ENCODE data around the gene COLEC12. TPM values are rescaled to one million over a fixed set of nuclear protein-coding genes. Genes with fewer than 3 reads are reported as not detected.

Gene COLEC12
- total RNA-seq, 1 experiment from 2014 or later: not detected

- no peak overlapping the region for H3K27ac ChIP-seq (ENCODE audit: low read depth, low read length)
- ATAC-seq: no peak
- H4K20me1 ChIP-seq (ENCODE audit: insufficient read depth): no peaks in the 10 kb centered on the region
- no peaks in the 10 kb centered on the region for H3K36me3 ChIP-seq (ENCODE audit: control insufficient read depth in 1 of 2, insufficient read depth in 2 of 2, low read length in 2 of 2)
- RAD21 ChIA-PET (ENCODE audit: low non-redundant PET in 1 of 2, low total read pairs in 2 of 2, uncharacterized antibody in 2 of 2, unreplicated experiment in 2 of 2): no interaction called here
- peaks cover 0 to 5% of the 10 kb centered on the region in 2 experiments; a peak in 1 of 4 replicates for H3K4me1 ChIP-seq (ENCODE audit: control insufficient read depth in 1 of 2, insufficient read depth in 2 of 2, low read length in 2 of 2)
- H3K79me2 ChIP-seq (ENCODE audit: insufficient read depth, low read length): no peaks in the 10 kb centered on the region
- no peak overlapping the region for H3K9ac ChIP-seq (ENCODE audit: low read length)
- TF ChIP-seq ZNF274 (IDR thresholded peaks at IDR 0.05; ENCODE audit: low read depth, low read length) (no peak), MAX (IDR thresholded peaks at IDR 0.05) (no peak), ZBTB33 (IDR thresholded peaks at IDR 0.05; ENCODE audit: extremely low read depth, insufficient replicate concordance, low read length) (no peak), RAD21 (IDR thresholded peaks at IDR 0.05; ENCODE audit: low read depth) (no peak), EGR1 (IDR thresholded peaks at IDR 0.05; ENCODE audit: low read depth) (no peak), TCF7L2 (IDR thresholded peaks at IDR 0.05; ENCODE audit: borderline replicate concordance, extremely low read depth, insufficient read depth, insufficient read length) (no peak), SIN3A (IDR thresholded peaks at IDR 0.05; ENCODE audit: low read depth) (no peak), ZFX (IDR thresholded peaks at IDR 0.05) (no peak)
- no TSS peak for BruUV-seq (replicated peaks)
- H3K9me3 ChIP-seq (ENCODE audit: control insufficient read depth in 1 of 2, insufficient read depth in 1 of 2, low read depth in 1 of 2, low read length in 2 of 2): no peaks in the 10 kb centered on the region
- H3K9me2 ChIP-seq (ENCODE audit: insufficient read depth): no peaks in the 10 kb centered on the region
- CTCF ChIA-PET: no interaction called here
- no peak for DNase-seq (ENCODE audit: low read depth, low spot score)
- H3K27me3 ChIP-seq (ENCODE audit: insufficient read depth, low read length): no peaks in the 10 kb centered on the region
- no peak overlapping the region for H3K4me3 ChIP-seq (replicated peaks in 1 of 2; ENCODE audit: low read depth in 1 of 2, low read length in 2 of 2)
- H2AFZ ChIP-seq (ENCODE audit: low read depth, low read length, poor library complexity, severe bottlenecking): no peak overlapping the region
- POLR2A ChIA-PET: no interaction called here
- H3K4me2 ChIP-seq (ENCODE audit: low read length): 0 out of 2 replicates have a peak overlapping the region, but pooled peaks have one; percentile 12
- intact Hi-C loops (cut with micrococcal nuclease): no loop called here
These were observed 31.5 kb upstream of the COLEC12 start for GRCh38 chr18:532018-532417.

GRCh38 chr18:527146-527545 is 26.6 kb upstream of the COLEC12 start:
- H3K27ac ChIP-seq (ENCODE audit: low read depth, low read length): no peak overlapping the region
- no peaks in the 10 kb centered on the region for H3K36me3 ChIP-seq (ENCODE audit: control insufficient read depth in 1 of 2, insufficient read depth in 2 of 2, low read length in 2 of 2)
- CTCF ChIA-PET: no interaction called here
- no peaks in the 10 kb centered on the region for H4K20me1 ChIP-seq (ENCODE audit: insufficient read depth)
- no peaks in the 10 kb centered on the region for H3K9me2 ChIP-seq (ENCODE audit: insufficient read depth)
- RAD21 ChIA-PET (ENCODE audit: low non-redundant PET in 1 of 2, low total read pairs in 2 of 2, uncharacterized antibody in 2 of 2, unreplicated experiment in 2 of 2): no interaction called here
- H3K79me2 ChIP-seq (ENCODE audit: insufficient read depth, low read length): no peaks in the 10 kb centered on the region
- DNase-seq (ENCODE audit: low read depth, low spot score): no peak
- intact Hi-C loops (cut with micrococcal nuclease): no loop called here
- ATAC-seq: no peak
- no peaks in the 10 kb centered on the region for H3K27me3 ChIP-seq (ENCODE audit: insufficient read depth, low read length)
- H2AFZ ChIP-seq (ENCODE audit: low read depth, low read length, poor library complexity, severe bottlenecking): no peak overlapping the region
- no peak overlapping the region for H3K4me2 ChIP-seq (ENCODE audit: low read length)
- H3K9ac ChIP-seq (ENCODE audit: low read length): no peak overlapping the region
- BruUV-seq (replicated peaks): no TSS peak
- POLR2A ChIA-PET: no interaction called here
- no peak overlapping the region for H3K4me3 ChIP-seq (replicated peaks in 1 of 2; ENCODE audit: low read depth in 1 of 2, low read length in 2 of 2)
- H3K4me1 ChIP-seq (ENCODE audit: control insufficient read depth in 1 of 2, insufficient read depth in 2 of 2, low read length in 2 of 2): peaks cover 2 to 14% of the 10 kb centered on the region in 2 experiments; a peak in 3 of 4 replicates
- no peaks in the 10 kb centered on the region for H3K9me3 ChIP-seq (ENCODE audit: control insufficient read depth in 1 of 2, insufficient read depth in 1 of 2, low read depth in 1 of 2, low read length in 2 of 2)
- TF ChIP-seq SRF (IDR thresholded peaks at IDR 0.05; ENCODE audit: low read depth) (no peak), CEBPB (IDR thresholded peaks at IDR 0.05; ENCODE audit: low read depth) (no peak), SP1 (IDR thresholded peaks at IDR 0.05; ENCODE audit: low read depth) (no peak), CTCF (IDR thresholded peaks at IDR 0.05 in 2 of 3, conservative IDR thresholded peaks at IDR 0.05 in 1 of 3; ENCODE audit: borderline replicate concordance in 1 of 3, insufficient read depth in 1 of 3, low read depth in 2 of 3, low read length in 2 of 3) (no peak), SIN3A (IDR thresholded peaks at IDR 0.05; ENCODE audit: low read depth) (no peak), POLR2A (IDR thresholded peaks at IDR 0.05; ENCODE audit: borderline replicate concordance, extremely low read depth, insufficient read depth, insufficient read length) (no peak)

Measured in HCT116 (cell line).